GM12878 (cell line): ENCODE data around the gene DLEC1. TPM values are rescaled to one million over a fixed set of nuclear protein-coding genes. Genes with fewer than 3 reads are reported as not detected.

Experiments used
- ATAC-seq: fragments of 200-7000 bp; cut with Tn5 transposase; 3 replicates; pipeline ENCODE4 v1.9.1; 2020; ENCODE audit warnings: mild to moderate bottlenecking, moderate library complexity
- BruUV-seq: library from RNA; stranded (reverse); fragments of 400-500 nt; replicated peaks from 2 replicates; lab custom pipeline; 2021; lab: Mats Ljungman, UMichigan
- CTCF ChIA-PET: fragments of 300-600 bp; sonication (Branson Sonifier 250); formaldehyde crosslinking; extraction: SDS; loops from one replicate; lab custom pipeline; 2021; ENCODE audit warnings: inconsistent platforms; lab: Yijun Ruan, JAX
- POLR2A ChIA-PET: fragments of 350-600 bp; formaldehyde crosslinking; extraction: SDS; loops from one replicate; lab custom pipeline; 2021; ENCODE audit warnings: inconsistent platforms; lab: Charles Lee
- RAD21 ChIA-PET: fragments of 300-600 bp; sonication (Branson Sonifier 250); formaldehyde crosslinking; loops from one replicate; lab custom pipeline; 2023; ENCODE audit warnings: antibody characterized with exemption; ENCODE audit not compliant: unreplicated experiment; lab: Charles Lee
- SMC1A ChIA-PET: fragments of 300-600 bp; sonication (Branson Sonifier 250); formaldehyde crosslinking; loops from one replicate; lab custom pipeline; 2023; ENCODE audit not compliant: unreplicated experiment, uncharacterized antibody; lab: Charles Lee
- DNase-seq: peaks from one replicate; pipeline ENCODE4 v3.0.0-alpha.2; 2011; ENCODE audit warnings: low read depth, low spot score
- FAIRE-seq: peaks from 3 replicates; lab custom pipeline; 2011; peaks lifted over from hg19 to GRCh38; lab: Jason Lieb, UNC
- H2AFZ ChIP-seq: 2 replicates; pipeline ENCODE4 v1.6.0; 2011; ENCODE audit warnings: low read depth, low read length, control low read depth; ENCODE audit not compliant: control insufficient read depth
- H3K27ac ChIP-seq: 2 replicates; pipeline ENCODE4 v1.5.1; 2011; ENCODE audit warnings: control low read depth; ENCODE audit not compliant: control insufficient read depth, insufficient read depth
- H3K27me3 ChIP-seq, 2 experiments: replicated peaks in 1 of 2; 2 replicates each; pipeline versions ENCODE4 v1.6.0 to v1.6.1; 2011; ENCODE audit warnings: low read length in 1 of 2; ENCODE audit not compliant: control insufficient read depth in 2 of 2, insufficient read depth in 2 of 2
- H3K36me3 ChIP-seq, 2 experiments: 2 replicates each; pipeline ENCODE4 v1.5.1; 2011; ENCODE audit warnings: low read length in 1 of 2; ENCODE audit not compliant: control insufficient read depth in 2 of 2, insufficient read depth in 2 of 2
- H3K4me1 ChIP-seq: 2 replicates; pipeline ENCODE4 v1.6.1; 2011; ENCODE audit warnings: mild to moderate bottlenecking, low read length, moderate library complexity, mixed read lengths; ENCODE audit not compliant: control insufficient read depth, insufficient read depth
- H3K4me2 ChIP-seq: 2 replicates; pipeline ENCODE4 v1.6.0; 2011; ENCODE audit warnings: control low read depth; ENCODE audit not compliant: control insufficient read depth, insufficient read depth
- H3K4me3 ChIP-seq: fragments of 200-600 bp; sonication (generic); 2 replicates; pipeline ENCODE4 v1.5.1; 2016
- H3K79me2 ChIP-seq: 2 replicates; pipeline ENCODE4 v1.6.0; 2011; ENCODE audit warnings: low read length; ENCODE audit not compliant: control insufficient read depth, insufficient read depth
- H3K9ac ChIP-seq: 2 replicates; pipeline ENCODE4 v1.8.0; 2011; ENCODE audit warnings: low read length, control low read depth, mixed read lengths; ENCODE audit not compliant: control insufficient read depth, insufficient read depth
- H3K9me3 ChIP-seq: replicated peaks from 3 replicates; pipeline ENCODE4 v1.5.1; 2011; ENCODE audit warnings: mild to moderate bottlenecking, low read length; ENCODE audit not compliant: control insufficient read depth, insufficient read depth
- H4K20me1 ChIP-seq: 2 replicates; pipeline ENCODE4 v1.6.0; 2011; ENCODE audit not compliant: control insufficient read depth, insufficient read depth
- CBX5 ChIP-seq: sonication (generic); IDR thresholded peaks from 2 replicates; pipeline ENCODE4 v1.6.1; 2016; ENCODE audit warnings: low read depth, moderate library complexity, mild to moderate bottlenecking, inconsistent platforms
- EED ChIP-seq: sonication (generic); IDR thresholded peaks from 2 replicates; pipeline ENCODE4 v1.6.1; 2016; ENCODE audit warnings: antibody characterized with exemption, low read depth
- EZH2 ChIP-seq: IDR thresholded peaks from 2 replicates; pipeline ENCODE4 v1.6.1; 2012; ENCODE audit warnings: low read depth, mild to moderate bottlenecking, control low read depth, inconsistent platforms, low read length, borderline replicate concordance; ENCODE audit not compliant: control insufficient read depth
- GATAD2B ChIP-seq: fragments of 450-650 bp; conservative IDR thresholded peaks from 2 replicates; pipeline ENCODE4 v1.6.1; 2017; ENCODE audit warnings: low read depth, mild to moderate bottlenecking, moderate library complexity
- MXI1 ChIP-seq: fragments of 150-350 bp; IDR thresholded peaks from 2 replicates; pipeline ENCODE4 v1.6.1; 2011; ENCODE audit warnings: low read depth, mild to moderate bottlenecking, inconsistent platforms, low read length, improper control_type of control experiment
- POLR2A ChIP-seq: IDR thresholded peaks from 2 replicates; pipeline ENCODE4 v1.6.1; 2011; ENCODE audit warnings: low read depth, mild to moderate bottlenecking, low read length
- RAD21 ChIP-seq: IDR thresholded peaks from 2 replicates; pipeline ENCODE4 v1.6.1; 2011; ENCODE audit warnings: mild to moderate bottlenecking, low read depth, low read length, moderate library complexity; ENCODE audit not compliant: insufficient read depth
- SIX5 ChIP-seq: IDR thresholded peaks from 2 replicates; pipeline ENCODE4 v1.6.1; 2011; ENCODE audit warnings: mild to moderate bottlenecking, low read depth, low read length, moderate library complexity; ENCODE audit not compliant: severe bottlenecking
- TARDBP ChIP-seq: IDR thresholded peaks from 2 replicates; pipeline ENCODE4 v1.6.1; 2016; ENCODE audit warnings: borderline replicate concordance
- TBL1XR1 ChIP-seq: IDR thresholded peaks from 2 replicates; pipeline ENCODE4 v1.6.1; 2012; ENCODE audit warnings: low read depth, low read length, improper control_type of control experiment
- ZBED1 ChIP-seq: IDR thresholded peaks from 2 replicates; pipeline ENCODE4 v1.6.1; 2016; ENCODE audit warnings: borderline replicate concordance
- ZNF24 ChIP-seq: fragments of 450-650 bp; IDR thresholded peaks from 2 replicates; pipeline ENCODE4 v1.6.1; 2017; ENCODE audit warnings: antibody characterized with exemption, mild to moderate bottlenecking
- ZNF687 ChIP-seq: fragments of 450-650 bp; IDR thresholded peaks from 2 replicates; pipeline ENCODE4 v1.6.1; 2017; ENCODE audit warnings: mild to moderate bottlenecking, moderate library complexity
- WGBS: methylation state at CpG from one replicate; pipeline ENCODE4 v1.1.6; 2016; ENCODE audit warnings: low lambda C conversion rate; ENCODE audit not compliant: insufficient replicate concordance, insufficient coverage; ENCODE audit errors: missing lambda C conversion rate; 5-methylcytosine and 5-hydroxymethylcytosine counted together
- in situ Hi-C: fragments of 300-500 bp; cut with MboI; formaldehyde crosslinking; loops from 9 replicates; pipeline ENCODE4 v1.14.3; 2018; ENCODE audit warnings: mixed read lengths
- intact Hi-C: fragments of 100-400 bp; cut with micrococcal nuclease; formaldehyde crosslinking; loops from one replicate; pipeline ENCODE4 v1.14.2; 2022; ENCODE audit not compliant: unreplicated experiment
- polyA plus RNA-seq, 11 experiments: library from polyadenylated mRNA; depleted of rRNA in 4 of 11; unstranded in 6 of 11; stranded (reverse) in 5 of 11; fragments of >200 nt; fragmentation: Nextera tagmentation in 4 of 11; fragmentation: Illumina TruSeq in 1 of 11; extraction: Ambion mirVana in 4 of 11; extraction: Trizol in 1 of 11; gene quantifications; 1 replicate in 1 of 11; 2 replicates in 10 of 11; pipeline versions ENCODE4 v1.2.1 to v1.2.3, GENCODE V29; 2011 to 2016; ENCODE audit warnings: inconsistent platforms in 2 of 11, missing spikeins in 2 of 11, low read depth in 1 of 11
- total RNA-seq, 4 experiments: library from RNA; depleted of rRNA in 3 of 4; stranded (reverse); fragments of >200 nt in 3 of 4; fragmentation: Illumina TruSeq in 1 of 4; extraction: Trizol in 1 of 4; gene quantifications; 2 replicates each; pipeline versions ENCODE4 v1.2.1 to v1.2.3, GENCODE V29; 2013 to 2021

Gene DLEC1
- total and polyA plus RNA-seq, 10 of the 15 experiments (the other 5 are each of a cell fraction or from before 2014, with no cell fraction given): 0.03 to 0.29 (median 0.07) TPM; not detected in 3

- H3K27me3 ChIP-seq: no peaks in the 10 kb centered on the region
- no peaks in the 10 kb centered on the region for H4K20me1 ChIP-seq
- 100% methylated on average over 2 of the region's 2 CpGs for WGBS
- H3K9ac ChIP-seq: no peak overlapping the region
- no peak for DNase-seq
- no peak overlapping the region for H3K27ac ChIP-seq
- no peaks in the 10 kb centered on the region for H3K79me2 ChIP-seq
- TF ChIP-seq SIX5: no peak
- TF ChIP-seq TBL1XR1: no peak
- TF ChIP-seq GATAD2B: no peak
- TF ChIP-seq EED: no peak
- no peak for TF ChIP-seq EZH2
- no peak for TF ChIP-seq RAD21
- TF ChIP-seq ZNF687: no peak
- no peak for TF ChIP-seq CBX5
- no peak for TF ChIP-seq TARDBP
- TF ChIP-seq POLR2A: no peak
- no peak for TF ChIP-seq MXI1
- TF ChIP-seq ZBED1: no peak
- TF ChIP-seq ZNF24: no peak
- ChIA-PET CTCF (interaction anchor here (1.4 to 6.8 kb wide), 5 partner anchors 11 to 58 kb away, joined by 3 to 55 read pairs (median 5); partner anchors contain the start of genes MYD88 and OXSR1), POLR2A (interaction anchor here (1.1 to 7.2 kb wide), 5 partner anchors 11 to 70 kb away, joined by 3 to 100 read pairs (median 12); partner anchors contain the start of genes ACAA1, MYD88 and OXSR1), RAD21 (interaction anchor here (1.1 to 3.2 kb wide), 2 partner anchors 11 kb away, joined by 3 to 26 read pairs; partner anchors contain the start of gene OXSR1), SMC1A (interaction anchor here (1.3 to 10.2 kb wide), 5 partner anchors 12 to 80 kb away, joined by 3 to 89 read pairs (median 9); partner anchors contain the start of genes ACAA1, MYD88 and OXSR1)
- H2AFZ ChIP-seq: no peak overlapping the region
- peaks cover 7% of the 10 kb centered on the region; the same call in 1 of the 2 replicates for H3K4me1 ChIP-seq
- H3K36me3 ChIP-seq: no peaks in the 10 kb centered on the region
- ATAC-seq: no peak
- intact Hi-C loops (no loop called here), in situ Hi-C loops (no loop called here)
- BruUV-seq: no TSS peak
- no peaks in the 10 kb centered on the region for H3K9me3 ChIP-seq
- no peak for FAIRE-seq
- H3K4me2 ChIP-seq: no peak overlapping the region
- no peak overlapping the region for H3K4me3 ChIP-seq
Measured at GRCh38 chr3:38153221-38153620, 114.2 kb downstream of the DLEC1 start.
